ENCODE results near the gene SOX6. TPM values are rescaled to one million over a fixed set of nuclear protein-coding genes. Genes with fewer than 3 reads are reported as not detected.

Gene SOX6
- total RNA-seq, 2 experiments from 2014 or later = 0.36 TPM; not detected in 1

- Mint-ChIP-seq H3K4me3 (no peak overlapping the region), H3K9me3 (no peaks in the 10 kb centered on the region), H3K27ac (no peak overlapping the region), H3K4me1 (ENCODE audit: low read depth) (no peaks in the 10 kb centered on the region), H3K27me3 (no peaks in the 10 kb centered on the region), H3K36me3 (ENCODE audit: low read depth) (no peaks in the 10 kb centered on the region)
- ChIA-PET CTCF (no interaction called here), POLR2A (no interaction called here)
- no peak for DNase-seq
- intact Hi-C loops (cut with micrococcal nuclease) = no loop called here
- ATAC-seq = no peak
- no peak for TF ChIP-seq CTCF (IDR thresholded peaks at IDR 0.05)
Measured at GRCh38 chr11:16114978-16115871, 241.1 kb downstream of the SOX6 start.

DNA sequence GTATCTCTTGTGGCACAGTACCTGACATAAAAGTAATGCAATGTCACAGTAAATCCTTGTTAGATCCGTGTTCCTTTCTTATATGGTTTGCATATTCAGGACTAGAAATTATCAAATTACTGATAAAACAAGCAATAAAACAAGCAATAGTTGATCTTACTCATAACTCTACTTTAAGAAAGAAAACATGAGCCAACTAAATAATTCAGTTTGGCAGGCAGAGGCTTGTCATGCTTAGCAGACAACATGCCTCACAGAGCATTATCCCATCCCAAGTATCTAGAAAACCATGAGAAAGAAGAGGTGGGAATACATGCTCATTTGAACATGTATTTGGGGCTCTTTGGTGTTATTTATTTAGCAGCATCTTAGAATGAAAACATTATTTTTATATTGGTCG, 241.9 kb downstream of the SOX6 start:
- no peak for ATAC-seq

GRCh38 chr11:16111690-16112089, 244.7 kb downstream of the SOX6 start:
- Mint-ChIP-seq H3K4me3 (no peak overlapping the region), H3K36me3 (ENCODE audit: low read depth) (no peaks in the 10 kb centered on the region), H3K4me1 (ENCODE audit: low read depth) (no peaks in the 10 kb centered on the region), H3K27me3 (no peaks in the 10 kb centered on the region), H3K27ac (no peak overlapping the region), H3K9me3 (no peaks in the 10 kb centered on the region)
- no peak for TF ChIP-seq CTCF (IDR thresholded peaks at IDR 0.05)
- intact Hi-C loops (cut with micrococcal nuclease) = no loop called here
- ATAC-seq (no peak), DNase-seq (no peak)
- POLR2A ChIA-PET = no interaction called here
- CTCF ChIA-PET = no interaction called here

More for the DNA sequence above, 241.9 kb downstream of the SOX6 start:
- H3K4me1 Mint-ChIP-seq (ENCODE audit: low read depth) = no peaks in the 10 kb centered on the region
- intact Hi-C loops (cut with micrococcal nuclease) = no loop called here
- TF ChIP-seq CTCF (IDR thresholded peaks at IDR 0.05) = no peak
- no peaks in the 10 kb centered on the region for H3K36me3 Mint-ChIP-seq (ENCODE audit: low read depth)
- ChIA-PET CTCF (interaction anchor here (0.6 kb wide), 1 partner anchor 719 kb away, joined by 3 read pairs; no protein-coding TSS in a partner anchor), POLR2A (no interaction called here)
- no peak overlapping the region for H3K27ac Mint-ChIP-seq
- H3K27me3 Mint-ChIP-seq = no peaks in the 10 kb centered on the region
- DNase-seq = no peak
- H3K4me3 Mint-ChIP-seq = no peak overlapping the region
- no peaks in the 10 kb centered on the region for H3K9me3 Mint-ChIP-seq

- H3K4me3 Mint-ChIP-seq = no peak overlapping the region
- no peak for DNase-seq
- ChIA-PET CTCF (no interaction called here), POLR2A (no interaction called here)
- H3K4me1 Mint-ChIP-seq (ENCODE audit: low read depth) = no peaks in the 10 kb centered on the region
- H3K36me3 Mint-ChIP-seq (ENCODE audit: low read depth) = no peaks in the 10 kb centered on the region
- H3K27ac Mint-ChIP-seq = no peak overlapping the region
- intact Hi-C loops (cut with micrococcal nuclease) = no loop called here
- no peaks in the 10 kb centered on the region for H3K9me3 Mint-ChIP-seq
- ATAC-seq = no peak
- TF ChIP-seq CTCF (IDR thresholded peaks at IDR 0.05) = no peak
- H3K27me3 Mint-ChIP-seq = no peaks in the 10 kb centered on the region
Measured at GRCh38 chr11:16110886-16111285, 245.5 kb downstream of the SOX6 start.

DNA sequence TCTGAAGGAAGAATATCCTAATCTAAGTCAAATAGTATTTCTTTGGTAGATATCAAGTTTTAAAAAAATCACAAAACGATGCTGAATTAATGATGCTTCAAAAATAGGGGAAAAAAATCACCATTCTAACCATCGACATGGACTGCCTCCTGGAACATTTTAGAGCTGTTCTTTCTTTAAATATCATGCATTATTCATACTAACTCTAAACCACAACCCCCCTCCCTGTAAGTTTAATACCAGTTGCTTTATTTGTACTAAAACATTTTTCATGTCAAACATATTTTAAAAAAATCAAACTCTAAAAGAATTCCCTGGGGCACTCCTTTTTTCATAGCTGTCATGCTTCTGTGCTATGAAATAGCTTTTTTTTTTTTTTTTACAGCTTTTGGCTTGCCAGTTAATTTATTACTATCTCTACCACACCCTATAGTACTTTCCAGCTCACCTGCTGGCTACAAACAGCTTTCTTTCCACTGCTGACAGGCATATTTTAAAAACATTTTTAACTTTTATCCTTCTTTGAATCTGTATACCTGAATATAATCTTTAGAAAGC, 256.9 kb downstream of the SOX6 start:
- POLR2A ChIA-PET = no interaction called here
- H3K9me3 Mint-ChIP-seq = no peaks in the 10 kb centered on the region
- H3K27ac Mint-ChIP-seq = no peak overlapping the region
- no peaks in the 10 kb centered on the region for H3K36me3 Mint-ChIP-seq (ENCODE audit: low read depth)
- H3K4me1 Mint-ChIP-seq (ENCODE audit: low read depth) = no peaks in the 10 kb centered on the region
- CTCF ChIA-PET = interaction anchor here (1.5 kb wide), 1 partner anchor 10 kb away, joined by 3 read pairs; no protein-coding TSS in a partner anchor
- no peak for TF ChIP-seq CTCF (IDR thresholded peaks at IDR 0.05)
- no peak overlapping the region for H3K4me3 Mint-ChIP-seq
- H3K27me3 Mint-ChIP-seq = no peaks in the 10 kb centered on the region
- intact Hi-C loops (cut with micrococcal nuclease) = no loop called here
- DNase-seq (no peak), ATAC-seq (no peak)
